GM23248 (cell line): ENCODE measurements around the gene XAF1. TPM values are rescaled to one million over a fixed set of nuclear protein-coding genes. Genes with fewer than 3 reads are reported as not detected.

Experiments
- DNase-seq: peaks from one replicate; pipeline ENCODE4 v3.0.0-alpha.2; 2015
- H2AFZ ChIP-seq: fragments of 200-600 bp; sonication (generic); 2 replicates; pipeline ENCODE4 v1.6.1; 2016; ENCODE audit warnings: antibody characterized with exemption
- H3F3A ChIP-seq: fragments of 200-600 bp; sonication (generic); 2 replicates; pipeline ENCODE4 v1.6.1; 2016; ENCODE audit warnings: mild to moderate bottlenecking, antibody characterized with exemption, mixed run types; ENCODE audit not compliant: insufficient read depth
- H3K27ac ChIP-seq: fragments of 200-600 bp; sonication (generic); 2 replicates; pipeline ENCODE4 v1.5.1; 2016; ENCODE audit warnings: mild to moderate bottlenecking
- H3K27me3 ChIP-seq: fragments of 200-600 bp; sonication (generic); replicated peaks from 2 replicates; pipeline ENCODE4 v1.6.1; 2016; ENCODE audit warnings: mild to moderate bottlenecking; ENCODE audit not compliant: insufficient read depth
- H3K36me3 ChIP-seq: fragments of 200-600 bp; sonication (generic); 2 replicates; pipeline ENCODE4 v1.6.1; 2016; ENCODE audit warnings: low read depth, mild to moderate bottlenecking
- H3K4me1 ChIP-seq: fragments of 200-600 bp; sonication (generic); 2 replicates; pipeline ENCODE4 v1.6.1; 2016; ENCODE audit warnings: mild to moderate bottlenecking; ENCODE audit not compliant: insufficient read depth
- H3K4me2 ChIP-seq: fragments of 200-600 bp; sonication (generic); one replicate; pipeline ENCODE4 v1.6.1; 2016; ENCODE audit warnings: mild to moderate bottlenecking; ENCODE audit not compliant: unreplicated experiment
- H3K4me3 ChIP-seq: fragments of 200-600 bp; sonication (generic); 2 replicates; pipeline ENCODE4 v1.5.1; 2016; ENCODE audit warnings: mild to moderate bottlenecking
- H3K79me2 ChIP-seq: fragments of 200-600 bp; sonication (generic); 2 replicates; pipeline ENCODE4 v1.6.1; 2016; ENCODE audit warnings: mild to moderate bottlenecking; ENCODE audit not compliant: insufficient read depth
- H3K9ac ChIP-seq: fragments of 200-600 bp; sonication (generic); 2 replicates; pipeline ENCODE4 v1.6.1; 2016; ENCODE audit warnings: mild to moderate bottlenecking
- H3K9me2 ChIP-seq: fragments of 200-600 bp; sonication (generic); 2 replicates; pipeline ENCODE4 v1.6.1; 2016; ENCODE audit warnings: mixed run types, mild to moderate bottlenecking, moderate library complexity; ENCODE audit not compliant: insufficient read depth
- H3K9me3 ChIP-seq: fragments of 200-600 bp; sonication (generic); one replicate; pipeline ENCODE4 v1.6.1; 2017; ENCODE audit warnings: low read depth
- H4K20me1 ChIP-seq: fragments of 200-600 bp; sonication (generic); 2 replicates; pipeline ENCODE4 v1.6.0; 2016; ENCODE audit not compliant: insufficient read depth
- EZH2 ChIP-seq: fragments of 200-600 bp; sonication (generic); IDR thresholded peaks from 2 replicates; pipeline ENCODE4 v1.6.1; 2018; ENCODE audit warnings: antibody characterized with exemption, mild to moderate bottlenecking; ENCODE audit not compliant: insufficient read depth, poor library complexity, severe bottlenecking
- EZH2phosphoT487 ChIP-seq: fragments of 200-600 bp; sonication (generic); IDR thresholded peaks from 2 replicates; pipeline ENCODE4 v1.6.1; 2018; ENCODE audit warnings: antibody characterized with exemption, moderate library complexity, mild to moderate bottlenecking, low read depth; ENCODE audit not compliant: insufficient read depth
- WGBS, 2 experiments: methylation state at CpG; one replicate each; pipeline ENCODE4 v1.1.6; 2015 to 2017; ENCODE audit warnings: low lambda C conversion rate in 2 of 2, low coverage in 1 of 2; ENCODE audit errors: missing lambda C conversion rate in 2 of 2; 5-methylcytosine and 5-hydroxymethylcytosine counted together
- in situ Hi-C: fragments of 300-500 bp; cut with MboI; formaldehyde crosslinking; loops from 2 replicates; pipeline ENCODE4 v1.15.0; 2020
- polyA plus RNA-seq: library from polyadenylated mRNA; unstranded; fragments of >200 nt; fragmentation: Nextera tagmentation; extraction: Ambion mirVana; gene quantifications from 2 replicates; pipeline ENCODE4 v1.2.1, GENCODE V29; 2016
- total RNA-seq: library from RNA; depleted of rRNA; stranded (reverse); fragments of >200 nt; shearing (Covaris generic); gene quantifications from 2 replicates; pipeline ENCODE4 v1.2.3, GENCODE V29; 2014

Gene XAF1
- total and polyA plus RNA-seq, 2 experiments from 2014 or later: 21.5 to 22.0 TPM

DNA sequence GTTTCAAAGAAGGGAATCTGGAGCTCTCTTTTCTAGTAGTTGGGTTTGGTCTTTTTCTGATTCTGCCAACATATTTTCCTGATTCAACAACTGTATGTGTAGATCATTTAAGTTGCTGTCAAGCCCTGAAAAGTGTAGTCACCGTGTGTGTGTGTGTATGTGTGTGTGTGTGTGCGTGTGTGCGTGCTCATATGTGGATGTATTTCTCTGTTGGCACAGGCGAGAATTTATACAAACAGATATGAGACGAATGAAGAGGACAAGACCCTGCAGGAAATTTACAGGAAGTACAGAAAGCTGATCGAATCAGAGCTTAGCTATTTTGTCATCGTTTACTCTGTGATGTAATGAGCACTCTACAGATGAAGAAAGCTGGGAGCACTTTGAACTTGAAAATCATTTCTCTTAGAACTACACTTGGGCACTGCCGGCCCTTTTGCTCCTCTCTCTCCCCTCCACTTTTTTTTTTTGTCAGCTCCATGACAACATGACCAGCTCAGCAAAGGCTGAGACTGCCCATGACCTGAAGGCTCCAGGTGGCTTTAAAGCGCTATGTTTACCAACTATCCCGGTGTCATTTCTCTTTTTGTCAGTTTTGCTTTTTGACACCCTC lies 31.3 kb downstream of the XAF1 start:
- in situ Hi-C loops: no loop called here
- 70 to 77% methylated on average over 10 of the region's 10 CpGs for WGBS, 2 experiments
- Histone ChIP-seq H3K4me1 (peaks cover 4% of the 10 kb centered on the region; the same call in 1 of the 2 replicates), H3K9me2 (no peaks in the 10 kb centered on the region), H3F3A (no peaks in the 10 kb centered on the region), H2AFZ (peak overlapping the region; percentile 40), H4K20me1 (no peaks in the 10 kb centered on the region), H3K27ac (no peak overlapping the region), H3K4me2 (no peak overlapping the region), H3K36me3 (no peaks in the 10 kb centered on the region), H3K9me3 (no peaks in the 10 kb centered on the region), H3K9ac (no peak overlapping the region), H3K27me3 (no peaks in the 10 kb centered on the region; the same call in 1 of the 2 replicates), H3K4me3 (no peak overlapping the region), H3K79me2 (no peaks in the 10 kb centered on the region)
- no peak for DNase-seq
- TF ChIP-seq EZH2phosphoT487: no peak
- TF ChIP-seq EZH2: no peak

DNA sequence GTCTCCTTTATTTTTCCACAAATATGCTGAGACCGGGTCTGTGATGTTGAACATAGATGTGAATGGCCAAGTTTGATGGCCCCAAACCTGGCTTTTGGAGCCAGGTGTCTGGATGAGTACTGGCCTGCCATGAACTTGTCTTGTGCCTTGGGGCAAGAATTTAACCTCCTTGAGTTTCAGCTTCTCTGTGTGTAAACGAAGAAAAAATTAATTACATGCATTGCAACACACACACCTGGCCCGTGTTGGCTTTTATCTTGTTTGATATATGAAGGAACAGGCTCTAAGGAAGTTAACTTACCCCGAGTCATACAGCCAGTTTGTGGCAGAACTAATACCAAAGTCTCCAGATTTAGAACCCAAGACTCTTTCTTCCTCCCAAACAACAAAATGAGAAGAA lies 33.3 kb downstream of the XAF1 start:
- Histone ChIP-seq H3K4me3 (no peak overlapping the region), H3K79me2 (no peaks in the 10 kb centered on the region), H2AFZ (no peak overlapping the region), H3K36me3 (no peaks in the 10 kb centered on the region), H3F3A (no peaks in the 10 kb centered on the region), H3K4me1 (peaks cover 4% of the 10 kb centered on the region; the same call in 1 of the 2 replicates), H3K27me3 (no peaks in the 10 kb centered on the region; the same call in 1 of the 2 replicates), H3K27ac (no peak overlapping the region), H3K9ac (no peak overlapping the region), H3K4me2 (no peak overlapping the region), H3K9me2 (no peaks in the 10 kb centered on the region), H4K20me1 (no peaks in the 10 kb centered on the region), H3K9me3 (no peaks in the 10 kb centered on the region)
- no peak for DNase-seq
- TF ChIP-seq EZH2phosphoT487 (no peak), EZH2 (no peak)
- 64 to 81% methylated on average over 4 of the region's 4 CpGs for WGBS, 2 experiments
- in situ Hi-C loops: no loop called here

DNA sequence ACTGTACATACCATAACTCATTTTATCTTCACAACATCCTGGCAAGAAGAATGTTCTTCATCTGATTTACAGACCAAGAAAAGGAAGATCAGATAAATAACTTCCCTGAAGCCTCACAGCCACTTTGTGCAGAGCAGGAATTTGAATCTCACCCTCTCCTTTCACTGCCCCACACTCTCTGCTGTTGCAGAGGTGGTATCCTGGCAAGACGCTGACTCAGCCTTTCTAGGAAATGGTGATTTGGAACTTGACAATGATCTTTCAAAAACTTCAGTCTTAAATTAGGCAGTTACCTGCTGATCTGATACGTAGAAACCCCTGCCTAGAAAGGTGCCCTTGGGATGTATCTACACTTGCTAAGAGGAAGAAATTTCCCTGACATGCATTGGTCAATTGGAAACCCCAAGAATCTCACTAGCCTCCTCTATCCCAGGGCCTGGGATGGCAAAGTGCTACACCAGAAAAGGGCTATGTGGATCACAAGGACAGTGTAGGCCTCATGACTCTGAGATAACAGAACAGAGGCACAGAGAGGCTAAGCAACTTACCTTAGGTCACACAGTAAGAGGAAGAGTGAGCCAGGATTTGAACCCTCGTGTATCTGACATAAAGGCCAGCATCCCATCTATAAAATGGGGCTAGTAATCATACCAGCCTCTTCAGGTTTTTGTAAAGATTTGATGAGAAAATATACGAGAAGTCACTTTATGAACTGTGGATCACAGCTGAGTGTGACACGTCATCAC lies 38.1 kb downstream of the XAF1 start:
- no peaks in the 10 kb centered on the region; the same call in 1 of the 2 replicates for H3K27me3 ChIP-seq
- H3K4me2 ChIP-seq: no peak overlapping the region
- H3K9me3 ChIP-seq: no peaks in the 10 kb centered on the region
- no peak overlapping the region for H3K4me3 ChIP-seq
- no peak for TF ChIP-seq EZH2
- peaks cover 20% of the 10 kb centered on the region for H3F3A ChIP-seq
- H3K27ac ChIP-seq: no peak overlapping the region
- 72 to 80% methylated on average over 5 of the region's 5 CpGs for WGBS, 2 experiments
- no peaks in the 10 kb centered on the region for H3K9me2 ChIP-seq
- peaks cover 17% of the 10 kb centered on the region for H3K4me1 ChIP-seq
- no peak overlapping the region for H2AFZ ChIP-seq
- in situ Hi-C loops: no loop called here
- H4K20me1 ChIP-seq: no peaks in the 10 kb centered on the region
- no peaks in the 10 kb centered on the region for H3K36me3 ChIP-seq
- H3K79me2 ChIP-seq: no peaks in the 10 kb centered on the region
- no peak overlapping the region for H3K9ac ChIP-seq
- DNase-seq: no peak

DNA sequence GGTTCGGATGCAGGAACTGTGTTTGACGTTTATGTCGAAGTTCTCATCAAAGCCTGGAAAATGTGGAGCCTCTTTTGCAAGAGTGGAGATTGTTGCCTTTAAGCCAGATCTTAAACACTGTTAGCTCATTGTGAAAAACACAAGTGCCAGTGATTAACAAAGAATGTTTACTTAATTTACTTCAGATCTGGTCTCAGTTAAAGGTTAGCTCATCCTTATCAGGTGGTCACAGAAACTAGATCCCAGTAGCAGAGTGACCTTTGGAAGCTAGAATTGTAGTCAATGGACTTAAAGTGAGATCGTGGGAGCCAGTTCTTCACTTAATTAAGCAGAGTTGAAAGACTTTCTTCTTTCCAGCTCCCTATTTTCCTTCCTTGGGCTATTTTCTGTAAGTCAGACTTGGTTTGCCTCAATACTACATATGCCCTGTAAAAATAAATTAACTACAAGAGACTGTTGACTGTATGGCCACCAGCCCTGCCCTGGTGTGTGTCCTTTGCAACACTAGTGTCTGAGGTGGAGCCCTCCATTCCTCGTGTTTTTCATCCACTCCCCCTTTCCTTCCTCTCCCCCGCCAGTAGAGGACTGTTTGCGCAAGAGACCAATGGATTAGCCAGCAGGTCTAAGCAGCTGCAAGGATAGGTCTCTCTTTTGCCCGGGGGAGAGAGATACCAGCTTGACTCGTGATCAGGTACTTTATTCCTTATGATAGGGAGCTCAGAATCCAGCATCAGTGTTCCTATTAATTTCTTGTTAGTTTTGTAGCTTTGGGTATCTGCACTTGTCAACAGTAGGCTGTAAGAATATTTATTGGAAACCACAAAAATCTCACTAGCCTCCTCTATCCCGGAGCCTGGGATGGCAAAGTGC lies 40.4 kb downstream of the XAF1 start:
- Histone ChIP-seq H3K4me2 (no peak overlapping the region), H3K79me2 (no peaks in the 10 kb centered on the region), H3K27me3 (no peaks in the 10 kb centered on the region), H2AFZ (no peak overlapping the region), H4K20me1 (no peaks in the 10 kb centered on the region), H3K9ac (no peak overlapping the region), H3K4me3 (no peak overlapping the region), H3F3A (peaks cover 20% of the 10 kb centered on the region), H3K36me3 (no peaks in the 10 kb centered on the region), H3K9me3 (no peaks in the 10 kb centered on the region), H3K9me2 (no peaks in the 10 kb centered on the region), H3K27ac (no peak overlapping the region), H3K4me1 (peaks cover 17% of the 10 kb centered on the region)
- peak; percentile 11 for DNase-seq
- in situ Hi-C loops: no loop called here
- 74 to 75% methylated on average over 10 of the region's 10 CpGs for WGBS, 2 experiments
- TF ChIP-seq EZH2phosphoT487: no peak
- no peak for TF ChIP-seq EZH2
